Heart right ventricle (tissue), 16 donors: ENCODE measurements around the gene PIK3R1. TPM values are rescaled to one million over a fixed set of nuclear protein-coding genes. Genes with fewer than 3 reads are reported as not detected.
A peak's percentile ranks its signal among the peaks of the same experiment; 100 is the strongest.
"Not testable (repeated sequence)": the region's sequence is repeated elsewhere in the genome, so short reads cannot be mapped to it uniquely, and the experiment has no call there.

ENCODE experiments used
- ATAC-seq, 8 donors: fragments of 200-7000 bp; cut with Tn5 transposase; one replicate each; pipeline ENCODE4 v1.9.1; 2020; ENCODE audit warnings: mild to moderate bottlenecking in 8 of 8, moderate library complexity in 8 of 8, moderate number of reproducible peaks in 1 of 8
- DNase-seq, 2 donors: peaks; one replicate each; pipeline ENCODE4 v3.0.0-alpha.2; 2020
- H3K27ac ChIP-seq, 10 donors: fragments of 200-600 bp; sonication (generic) in 2 of 10; one replicate each; pipeline versions ENCODE4 v1.5.0 to v1.8.0; 2020 to 2022; ENCODE audit warnings: mild to moderate bottlenecking in 3 of 10
- H3K27me3 ChIP-seq, 7 donors: fragments of 200-600 bp; one replicate each; pipeline ENCODE4 v1.8.0; 2021 to 2022; ENCODE audit warnings: mild to moderate bottlenecking in 2 of 7
- H3K36me3 ChIP-seq, 9 donors: fragments of 200-600 bp; sonication (generic) in 1 of 9; one replicate each; pipeline versions ENCODE4 v1.5.0 to v1.8.0; 2020 to 2022; ENCODE audit warnings: mild to moderate bottlenecking in 2 of 9
- H3K4me1 ChIP-seq, 9 donors: fragments of 200-600 bp; sonication (generic) in 1 of 9; one replicate each; pipeline versions ENCODE4 v1.5.0 to v1.8.0; 2020 to 2022; ENCODE audit warnings: mild to moderate bottlenecking in 4 of 9
- H3K4me3 ChIP-seq, 10 donors: fragments of 200-600 bp; sonication (generic) in 2 of 10; one replicate each; pipeline versions ENCODE4 v1.5.0 to v1.8.0; 2020 to 2022; ENCODE audit warnings: mild to moderate bottlenecking in 7 of 10, moderate library complexity in 2 of 10
- H3K9me3 ChIP-seq, 11 donors: fragments of 200-600 bp in 10 of 11; sonication (generic) in 2 of 11; one replicate each; pipeline versions ENCODE4 v1.5.0 to v1.8.0; 2013 to 2022; ENCODE audit warnings: mild to moderate bottlenecking in 2 of 11, control low read depth in 1 of 11, moderate library complexity in 1 of 11
- WGBS, 2 donors: extraction: QIAGEN DNeasy Blood & Tissue Kit; methylation state at CpG; one replicate each; pipeline ENCODE4 v1.1.7; 2013; ENCODE audit warnings: inconsistent platforms in 1 of 2; 5-methylcytosine and 5-hydroxymethylcytosine counted together
- intact Hi-C, 10 donors: fragments of 100-400 bp; cut with DNase I; formaldehyde crosslinking; loops; one replicate each; pipeline versions ENCODE4 v1.11.1 to v1.14.2; 2022
- polyA plus RNA-seq, 2 donors: library from polyadenylated mRNA; stranded (reverse); fragments of 200-250 nt; gene quantifications; one replicate each; pipeline ENCODE4 v1.2.3, GENCODE V29; 2013
- total RNA-seq, 10 donors: library from RNA; stranded (reverse); fragmentation: NEBNext Ultra II Directional in 3 of 10; extraction: Animal tissue kit (Norgen Biotek cat#: 25700) in 3 of 10; gene quantifications; one replicate each; pipeline versions ENCODE4 v1.2.1 to v1.2.4, GENCODE V29; 2021 to 2023
- TF ChIP-seq, protein P1 (sequence below), 9 donors: fragments of 200-600 bp; sonication (generic) in 2 of 9; IDR thresholded peaks; one replicate each; pipeline versions ENCODE4 v1.5.0 to v1.8.0; 2021 to 2022; ENCODE audit warnings: antibody characterized with exemption in 9 of 9, mild to moderate bottlenecking in 5 of 9, moderate library complexity in 1 of 9
- donor health status: Arrhythmogenic right ventricular cardiomyopathy.
- donor health status: ischemic (EF 13 %, LVEDD 7.1; RV severe dilation, severe dysfunction).
- donor health status: healthy with polysubstance abuse.
- donor health status: DM: no; HTN: yes; CAD: no.
- donor health status: DM: no; HTN: no; CAD: no.
- donor health status: ischemic (EF 25% LVEDD 6.9; RV normal size, moderate dysfunction).
- donor health status: ischemic (EF 25% LVEDD 5.7; RV mildly dilated, moderate dysfunction).
- donor health status: healthy.
- donor health status: DM: yes; HTN: yes; CAD: no.
- donor health status: Ischemic cardiomyopathy.
- donor health status: ischemic (EF 35%, LVEDD 5.7; RV mildly dilated, moderate dysfunction).
- donor health status: nonischemic (EF 11% LVEDD 7.7; RV severe dilation, severe dysfunction).
- donor health status: DM: yes; HTN: yes; CAD: no.
- donor health status: PGD.
- donor health status: ischemic (EF 29% LVEDD 5.4; RV normal size, mild dysfunction).
- donor health status: nonischemic (EF 23%, LVEDD 6.1; RV moderate dilation, normal function).

The PIK3R1 gene
- total and polyA plus RNA-seq, 12 donors = 12.2 to 269 (median 125) TPM

GRCh38 chr5:68196876-68197275, 18.7 kb upstream of the PIK3R1 start:
- peak in 7 of 8 donors; percentile 57 to 82 (median 67) for ATAC-seq
- peak in 1 of 2 donors; percentile 34 for DNase-seq
- Histone ChIP-seq H3K36me3 (no peaks in the 10 kb centered on the region), H3K27ac (peak overlapping the region in 2 of 10 donors; percentile 24 to 76), H3K4me1 (peaks cover 0 to 35% (median 11%) of the 10 kb centered on the region in 9 donors), H3K27me3 (no peaks in the 10 kb centered on the region), H3K4me3 (no peak overlapping the region), H3K9me3 (no peaks in the 10 kb centered on the region)
- TF ChIP-seq, protein P1, sequence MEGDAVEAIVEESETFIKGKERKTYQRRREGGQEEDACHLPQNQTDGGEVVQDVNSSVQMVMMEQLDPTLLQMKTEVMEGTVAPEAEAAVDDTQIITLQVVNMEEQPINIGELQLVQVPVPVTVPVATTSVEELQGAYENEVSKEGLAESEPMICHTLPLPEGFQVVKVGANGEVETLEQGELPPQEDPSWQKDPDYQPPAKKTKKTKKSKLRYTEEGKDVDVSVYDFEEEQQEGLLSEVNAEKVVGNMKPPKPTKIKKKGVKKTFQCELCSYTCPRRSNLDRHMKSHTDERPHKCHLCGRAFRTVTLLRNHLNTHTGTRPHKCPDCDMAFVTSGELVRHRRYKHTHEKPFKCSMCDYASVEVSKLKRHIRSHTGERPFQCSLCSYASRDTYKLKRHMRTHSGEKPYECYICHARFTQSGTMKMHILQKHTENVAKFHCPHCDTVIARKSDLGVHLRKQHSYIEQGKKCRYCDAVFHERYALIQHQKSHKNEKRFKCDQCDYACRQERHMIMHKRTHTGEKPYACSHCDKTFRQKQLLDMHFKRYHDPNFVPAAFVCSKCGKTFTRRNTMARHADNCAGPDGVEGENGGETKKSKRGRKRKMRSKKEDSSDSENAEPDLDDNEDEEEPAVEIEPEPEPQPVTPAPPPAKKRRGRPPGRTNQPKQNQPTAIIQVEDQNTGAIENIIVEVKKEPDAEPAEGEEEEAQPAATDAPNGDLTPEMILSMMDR (IDR thresholded peaks at IDR 0.05) = no peak
- 94% methylated on average over 6 of the region's 6 CpGs for WGBS, 2 donors
- intact Hi-C loops = no loop called here

- DNase-seq (no peak), ATAC-seq (no peak)
- Histone ChIP-seq H3K9me3 (no peaks in the 10 kb centered on the region), H3K27ac (no peak overlapping the region), H3K36me3 (no peaks in the 10 kb centered on the region), H3K4me3 (no peak overlapping the region), H3K27me3 (no peaks in the 10 kb centered on the region), H3K4me1 (peaks cover 0 to 11% (median 0%) of the 10 kb centered on the region in 9 donors)
- intact Hi-C loops = no loop called here
- WGBS, 2 donors = 96 to 98% methylated on average over 4 of the region's 4 CpGs
- TF ChIP-seq, protein P1 (IDR thresholded peaks at IDR 0.05) = no peak
Observed at GRCh38 chr5:68200288-68200687, 15.3 kb upstream of the PIK3R1 start.

DNA sequence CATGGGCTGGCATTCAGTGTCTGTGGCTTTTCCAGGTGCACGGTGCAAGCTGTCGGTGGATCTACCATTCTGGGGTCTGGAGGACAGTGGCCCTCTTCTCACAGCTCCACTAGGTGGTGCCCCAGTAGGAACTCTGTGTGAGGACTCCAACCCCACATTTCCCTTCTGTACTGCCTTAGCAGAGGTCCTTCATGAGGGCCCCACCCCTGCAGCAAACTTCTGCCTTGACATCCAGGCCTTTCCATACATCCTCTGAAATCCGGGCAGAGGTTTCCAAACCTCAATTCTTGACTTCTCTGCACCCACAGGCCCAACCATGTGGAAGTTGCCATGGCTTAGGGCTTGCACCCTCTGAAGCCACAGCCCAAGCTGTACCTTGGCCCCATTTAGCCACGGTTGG, 4.9 kb upstream of the PIK3R1 start:
- H3K4me3 ChIP-seq, H3K27ac ChIP-seq, H3K27me3 ChIP-seq, DNase-seq, ATAC-seq, H3K36me3 ChIP-seq: not testable (repeated sequence)
- intact Hi-C loops = loop anchor here in 2 of 10 donors (10.0 kb wide), 3 partner anchors 226 to 716 kb away; no protein-coding TSS in a partner anchor
- Histone ChIP-seq H3K4me1 (peaks cover 0 to 10% (median 7%) of the 10 kb centered on the region in 9 donors), H3K9me3 (peaks cover 0 to 13% (median 3%) of the 10 kb centered on the region in 11 donors)
- 93 to 99% methylated on average over 4 of the region's 4 CpGs for WGBS, 2 donors

DNA sequence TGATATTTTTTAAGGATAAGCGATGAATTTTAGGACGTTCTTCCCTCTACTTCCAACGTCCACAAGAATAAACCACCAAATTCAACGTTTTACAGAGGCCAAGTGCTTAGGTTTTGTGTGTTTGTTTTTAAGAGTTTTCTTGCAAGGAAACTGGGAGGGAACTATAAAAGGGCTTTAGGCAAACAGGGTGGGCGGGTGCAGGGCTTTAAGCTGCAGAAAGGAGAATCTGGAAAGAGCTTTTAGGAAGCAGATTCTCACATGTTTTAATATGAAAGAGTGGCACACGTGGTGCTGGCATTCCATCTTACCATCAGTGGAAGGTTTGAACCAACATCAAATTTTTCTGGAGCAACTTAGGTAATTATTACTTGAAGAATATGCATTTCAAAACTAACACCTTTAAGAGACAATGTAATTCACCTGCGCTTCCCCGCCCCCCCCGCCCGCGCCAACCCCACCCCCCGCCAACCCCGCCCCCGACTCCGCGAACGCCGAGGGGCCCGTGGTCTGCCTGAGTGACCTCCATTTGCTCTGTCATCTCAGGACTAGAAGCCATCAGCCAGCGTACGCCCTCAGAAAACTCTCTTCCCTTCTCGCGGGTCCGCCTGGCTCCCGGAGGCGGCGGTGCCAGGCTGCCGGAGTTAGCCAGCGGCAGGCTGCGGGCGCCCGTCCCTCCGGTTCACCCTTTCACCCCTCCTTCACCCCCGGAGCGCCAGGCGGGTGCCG, 911 bp upstream of the PIK3R1 start:
- H3K4me1 ChIP-seq = peaks cover 2 to 36% (median 25%) of the 10 kb centered on the region in 9 donors
- intact Hi-C loops = loop anchor here in 5 of 10 donors (1.0 to 10.0 kb wide), 8 partner anchors 38 to 720 kb away; no protein-coding TSS in a partner anchor

More for the DNA sequence above, 911 bp upstream of the PIK3R1 start:
- WGBS, 2 donors = 5% methylated on average over 30 to 37 of the region's 37 CpGs
- ATAC-seq (peak in 1 of 8 donors; percentile 11), DNase-seq (no peak)
- Histone ChIP-seq H3K36me3 (no peaks in the 10 kb centered on the region), H3K4me3 (peak overlapping the region; percentile 80 to 99 (median 96)), H3K27me3 (no peaks in the 10 kb centered on the region), H3K9me3 (peaks cover 0 to 13% (median 3%) of the 10 kb centered on the region in 11 donors), H3K27ac (peak overlapping the region; percentile 97 to 100 (median 99))
- TF ChIP-seq, protein P1 (IDR thresholded peaks at IDR 0.05) = peak in 1 of 9 donors; percentile 6
